Stomach smooth muscle (tissue), 2 donors: Measurements from ENCODE around the gene AKAP9.
"Not testable (repeated sequence)": the region's sequence is repeated elsewhere in the genome, so short reads cannot be mapped to it uniquely, and the experiment has no call there.

Experiments used
- H3K27ac ChIP-seq: one replicate; pipeline ENCODE4 v1.7.0; 2013; ENCODE audit warnings: mild to moderate bottlenecking, low read length, inconsistent platforms
- H3K27me3 ChIP-seq, 2 donors: one replicate each; pipeline ENCODE4 v1.7.0; 2013; ENCODE audit warnings: low read length in 2 of 2; ENCODE audit not compliant: insufficient read depth in 2 of 2, control insufficient read depth in 1 of 2
- H3K36me3 ChIP-seq, 2 donors: one replicate each; pipeline ENCODE4 v1.7.0; 2013; ENCODE audit warnings: low read length in 2 of 2; ENCODE audit not compliant: control insufficient read depth in 2 of 2, insufficient read depth in 2 of 2
- H3K4me1 ChIP-seq: one replicate; pipeline ENCODE4 v1.7.0; 2013; ENCODE audit warnings: low read length; ENCODE audit not compliant: control insufficient read depth, insufficient read depth
- H3K4me3 ChIP-seq, 2 donors: one replicate each; pipeline ENCODE4 v1.7.0; 2013; ENCODE audit warnings: low read length in 2 of 2
- H3K9ac ChIP-seq, 2 donors: one replicate each; pipeline ENCODE4 v1.7.0; 2013; ENCODE audit warnings: low read length in 2 of 2, mild to moderate bottlenecking in 1 of 2
- H3K9me3 ChIP-seq, 2 donors: one replicate each; pipeline ENCODE4 v1.7.0; 2013; ENCODE audit warnings: low read length in 2 of 2; ENCODE audit not compliant: control insufficient read depth in 2 of 2
- donor health status: healthy.
- donor health status: Pancreatic carcinoma.

AKAP9 gene

GRCh38 chr7:91913612-91914011 lies 27.1 kb upstream of the AKAP9 start:
- Histone ChIP-seq H3K4me1 (no peaks in the 10 kb centered on the region), H3K27ac (no peak overlapping the region), H3K9me3 (no peaks in the 10 kb centered on the region), H3K4me3 (no peak overlapping the region), H3K27me3 (no peaks in the 10 kb centered on the region), H3K36me3 (no peaks in the 10 kb centered on the region), H3K9ac (no peak overlapping the region)

- Histone ChIP-seq H3K9me3 (no peaks in the 10 kb centered on the region), H3K4me1 (no peaks in the 10 kb centered on the region), H3K27me3 (no peaks in the 10 kb centered on the region), H3K4me3 (no peak overlapping the region), H3K36me3 (no peaks in the 10 kb centered on the region), H3K27ac (no peak overlapping the region), H3K9ac (no peak overlapping the region)
Measured at GRCh38 chr7:91915401-91916050, 25.1 kb upstream of the AKAP9 start.

- Histone ChIP-seq H3K4me1 (no peaks in the 10 kb centered on the region), H3K27ac (no peak overlapping the region), H3K27me3 (no peaks in the 10 kb centered on the region), H3K9me3 (no peaks in the 10 kb centered on the region), H3K36me3 (no peaks in the 10 kb centered on the region), H3K9ac (no peak overlapping the region), H3K4me3 (no peak overlapping the region)
Measured at GRCh38 chr7:91916051-91916440, 24.6 kb upstream of the AKAP9 start.

- Histone ChIP-seq H3K4me1 (no peaks in the 10 kb centered on the region), H3K27ac (no peak overlapping the region), H3K9ac (no peak overlapping the region), H3K27me3 (no peaks in the 10 kb centered on the region), H3K9me3 (no peaks in the 10 kb centered on the region), H3K4me3 (no peak overlapping the region), H3K36me3 (no peaks in the 10 kb centered on the region)
Measured at GRCh38 chr7:91918356-91918755, 22.3 kb upstream of the AKAP9 start.

- Histone ChIP-seq H3K36me3 (no peaks in the 10 kb centered on the region), H3K27ac (no peak overlapping the region), H3K4me3 (no peak overlapping the region), H3K9ac (no peak overlapping the region), H3K27me3 (no peaks in the 10 kb centered on the region), H3K4me1 (no peaks in the 10 kb centered on the region), H3K9me3 (no peaks in the 10 kb centered on the region)
Measured at GRCh38 chr7:91922857-91923256, 17.8 kb upstream of the AKAP9 start.

- Histone ChIP-seq H3K27ac (no peak overlapping the region), H3K36me3 (no peaks in the 10 kb centered on the region), H3K9ac (no peak overlapping the region), H3K9me3 (no peaks in the 10 kb centered on the region), H3K27me3 (no peaks in the 10 kb centered on the region), H3K4me1 (no peaks in the 10 kb centered on the region), H3K4me3 (no peak overlapping the region)
Measured at GRCh38 chr7:91927912-91928311, 12.8 kb upstream of the AKAP9 start.

- Histone ChIP-seq H3K4me1 (no peaks in the 10 kb centered on the region), H3K9me3 (no peaks in the 10 kb centered on the region), H3K36me3 (no peaks in the 10 kb centered on the region), H3K27me3 (no peaks in the 10 kb centered on the region), H3K9ac (no peak overlapping the region), H3K27ac (no peak overlapping the region), H3K4me3 (no peak overlapping the region)
Measured at GRCh38 chr7:91929463-91929862, 11.2 kb upstream of the AKAP9 start.

- Histone ChIP-seq H3K4me3 (peak overlapping the region; percentile 77 to 95), H3K27ac (peak overlapping the region; percentile 89), H3K9me3 (no peaks in the 10 kb centered on the region), H3K27me3 (no peaks in the 10 kb centered on the region), H3K4me1 (peaks cover 11% of the 10 kb centered on the region), H3K9ac (peak overlapping the region; percentile 89 to 92), H3K36me3 (no peaks in the 10 kb centered on the region)
Measured at GRCh38 chr7:91940171-91940570, 491 bp upstream of the AKAP9 start.

- no peaks in the 10 kb centered on the region for H3K27me3 ChIP-seq
- H3K4me3 ChIP-seq, result peak overlapping the region; percentile 77 to 95
- no peaks in the 10 kb centered on the region for H3K9me3 ChIP-seq
- peak overlapping the region; percentile 89 for H3K27ac ChIP-seq
- H3K36me3 ChIP-seq, result no peaks in the 10 kb centered on the region
- peaks cover 11% of the 10 kb centered on the region for H3K4me1 ChIP-seq
- H3K9ac ChIP-seq, result peak overlapping the region; percentile 89 to 92
Measured at GRCh38 chr7:91941450-91941849, 788 bp downstream of the AKAP9 start.

- no peaks in the 10 kb centered on the region for H3K9me3 ChIP-seq
- H3K27ac ChIP-seq, result no peak overlapping the region
- H3K4me3 ChIP-seq, result peak overlapping the region; percentile 46 to 95
Measured at GRCh38 chr7:91942312-91942711, 1.6 kb downstream of the AKAP9 start.

GRCh38 chr7:91944970-91945369 lies 4.3 kb downstream of the AKAP9 start:
- not testable (repeated sequence) for H3K36me3 ChIP-seq, H3K9me3 ChIP-seq, H3K27ac ChIP-seq, H3K9ac ChIP-seq, H3K27me3 ChIP-seq, H3K4me3 ChIP-seq
- H3K4me1 ChIP-seq, result peaks cover 11% of the 10 kb centered on the region

More at GRCh38 chr7:91942312-91942711, 1.6 kb downstream of the AKAP9 start:
- Histone ChIP-seq H3K36me3 (no peaks in the 10 kb centered on the region), H3K9ac (peak overlapping the region; percentile 13 to 89), H3K27me3 (no peaks in the 10 kb centered on the region), H3K4me1 (peaks cover 11% of the 10 kb centered on the region)
